Inflammatory macrophage treated with lipopolysaccharide for 1 hour (primary cell): ENCODE data around the gene FAM219A.
A peak's percentile ranks its signal among the peaks of the same experiment; 100 is the strongest.
"Not testable (repeated sequence)": the region's sequence is repeated elsewhere in the genome, so short reads cannot be mapped to it uniquely, and the experiment has no call there.

Experiments used
- DNase-seq, 2 donors: peaks; one replicate each; pipeline ENCODE4 v3.0.0-alpha.2; 2020 to 2022

FAM219A gene

DNA sequence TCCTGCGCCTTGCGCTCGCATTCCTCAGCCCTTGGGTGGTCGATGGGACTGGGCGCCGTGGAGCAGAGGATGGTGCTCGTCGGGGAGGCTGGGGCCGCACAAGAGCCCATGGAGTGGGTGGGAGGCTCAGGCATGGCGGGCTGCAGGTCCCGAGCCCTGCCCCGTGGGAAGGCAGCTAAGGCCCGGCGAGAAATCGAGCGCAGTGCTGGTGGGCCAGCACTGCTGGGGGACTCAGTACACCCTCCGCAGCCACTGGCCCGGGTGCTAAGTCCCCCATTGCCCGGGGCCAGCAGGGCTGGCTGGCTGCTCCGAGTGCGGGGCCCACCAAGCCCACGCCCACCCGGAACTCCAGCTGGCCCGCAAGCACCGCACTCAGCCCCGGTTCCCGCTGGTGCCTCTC lies 24.4 kb upstream of the FAM219A start:
- not testable (repeated sequence) for DNase-seq

DNA sequence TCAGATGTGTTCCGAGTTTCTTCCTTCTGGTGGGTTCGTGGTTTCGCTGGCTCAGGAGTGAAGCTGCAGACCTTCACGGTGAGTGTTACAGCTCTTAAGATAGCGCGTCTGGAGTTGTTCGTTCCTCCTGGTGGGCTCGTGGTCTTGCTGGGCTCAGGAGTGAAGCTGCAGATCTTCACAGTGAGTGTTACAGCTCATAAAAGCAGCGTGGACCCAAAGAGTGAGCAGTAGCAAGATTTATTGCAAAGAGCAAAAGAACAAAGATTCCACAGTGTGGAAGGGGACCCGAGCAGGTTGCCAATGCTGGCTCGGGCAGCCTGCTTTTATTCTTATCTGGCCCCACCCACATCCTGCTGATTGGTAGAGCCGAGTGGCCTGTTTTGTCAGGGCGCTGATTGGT lies 23.2 kb upstream of the FAM219A start:
- DNase-seq: not testable (repeated sequence)

DNA sequence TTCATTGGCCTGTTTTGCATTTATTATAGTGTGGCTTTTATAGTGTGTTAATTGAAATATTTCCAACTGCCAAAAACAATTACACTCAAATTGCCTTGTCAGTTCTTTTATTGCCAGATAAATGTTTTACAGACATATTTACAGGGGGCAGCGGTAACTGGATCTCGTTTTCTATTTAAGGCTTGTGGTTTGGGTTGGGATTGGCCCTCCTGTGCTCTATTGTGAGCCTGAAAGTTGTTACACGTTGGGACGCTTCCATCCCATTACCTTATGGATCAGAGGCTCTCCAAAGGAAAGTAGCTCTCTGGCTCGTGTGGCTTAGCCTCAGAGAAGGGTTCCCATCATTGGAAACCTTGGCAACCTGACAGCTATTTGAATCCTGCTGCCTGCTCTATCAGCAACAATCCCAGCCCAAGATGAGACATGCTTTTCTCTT lies 21.1 kb upstream of the FAM219A start:
- DNase-seq: no peak

DNA sequence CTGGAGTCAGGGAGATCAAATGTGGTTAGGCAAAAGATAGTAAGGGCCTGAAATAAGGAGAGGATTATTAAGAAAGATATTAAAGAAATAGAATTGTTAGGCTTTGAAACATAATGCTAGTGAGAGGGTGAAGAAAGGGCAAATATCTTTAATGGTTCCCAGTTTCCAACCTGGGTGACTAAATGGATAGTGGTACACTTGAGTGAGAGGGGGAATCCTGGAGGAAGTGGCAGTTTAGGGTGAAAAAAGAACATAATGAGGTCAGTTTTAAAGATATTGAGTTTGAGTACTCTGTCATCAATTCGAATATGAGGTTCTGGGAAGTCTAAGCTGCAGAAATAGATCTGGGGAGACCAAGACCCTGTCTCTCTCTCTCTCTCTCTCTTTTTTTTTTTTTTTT lies 19.2 kb upstream of the FAM219A start:
- DNase-seq: no peak

DNA sequence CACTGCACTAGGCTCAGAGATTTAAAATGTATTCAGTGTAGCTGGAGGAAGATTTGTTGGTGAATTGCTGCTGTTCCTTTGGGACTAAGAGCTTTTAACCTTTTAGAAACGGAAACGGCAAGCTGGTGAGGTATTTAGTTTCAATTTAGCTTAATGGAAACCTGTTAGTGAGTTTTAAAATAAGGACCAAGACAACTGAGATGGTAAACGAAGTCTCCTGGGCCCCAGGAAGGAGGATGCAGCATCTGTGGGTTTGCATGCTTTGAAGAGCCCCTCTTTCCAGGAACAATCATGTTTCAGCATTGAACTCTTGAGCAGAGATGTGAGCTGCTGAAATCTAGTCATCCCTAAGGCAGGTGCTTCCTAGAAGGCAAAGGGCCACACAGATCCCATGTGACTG lies 16.7 kb upstream of the FAM219A start:
- no peak for DNase-seq

DNA sequence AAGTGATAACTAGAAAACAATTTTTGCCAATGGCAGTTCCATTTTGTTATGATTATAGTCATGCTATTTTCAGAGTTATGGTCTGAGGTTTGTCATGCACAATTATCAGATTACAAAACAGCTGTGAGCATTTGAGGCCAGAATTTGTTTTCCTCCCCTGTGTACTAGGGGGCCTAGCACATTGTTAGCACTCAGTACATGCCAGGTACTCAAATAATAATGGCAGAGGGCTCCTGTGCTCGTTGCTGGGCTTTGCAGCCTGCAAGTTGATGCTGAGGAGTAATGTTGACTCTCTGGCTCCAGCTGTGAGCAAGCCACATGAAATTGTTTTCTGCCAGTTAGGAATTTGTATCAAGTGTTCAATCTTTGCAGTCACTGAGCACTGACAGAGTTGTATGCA lies 7.1 kb upstream of the FAM219A start:
- DNase-seq: no peak

DNA sequence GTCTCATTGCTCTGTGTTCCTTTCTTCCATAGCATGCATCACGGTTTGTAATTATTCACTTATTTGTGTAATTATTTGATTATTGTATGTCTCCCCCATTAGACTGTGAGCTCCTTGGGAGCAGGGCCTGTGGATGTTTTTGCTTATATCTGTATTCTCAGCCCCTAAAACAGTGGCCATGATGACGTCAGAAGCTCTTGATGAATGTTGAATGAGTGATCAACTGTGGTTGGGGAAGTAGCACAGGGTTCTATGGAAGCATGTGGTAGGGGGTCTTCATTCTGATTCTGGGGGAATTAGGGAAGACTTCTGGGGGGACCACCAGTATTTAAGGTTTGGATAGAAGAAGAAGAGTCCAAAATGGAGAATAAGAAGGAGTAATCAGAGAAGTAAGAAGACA lies 6.2 kb upstream of the FAM219A start:
- DNase-seq: no peak

DNA sequence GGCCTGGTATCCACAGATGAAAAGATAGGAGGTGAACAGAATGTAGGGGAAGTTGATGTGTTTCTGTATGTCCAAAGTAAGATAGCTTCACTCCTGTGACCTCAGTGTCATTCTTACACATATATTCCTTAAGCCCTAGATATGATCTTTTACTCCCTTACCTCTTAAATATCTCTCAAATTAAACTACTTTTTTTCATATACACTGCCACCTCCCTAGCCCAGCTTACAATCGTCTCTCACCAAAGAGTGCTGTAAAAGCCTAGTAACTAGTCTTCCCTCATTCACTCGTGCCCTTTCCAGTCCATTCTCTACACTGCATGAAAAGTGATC lies 5.5 kb upstream of the FAM219A start:
- no peak for DNase-seq

DNA sequence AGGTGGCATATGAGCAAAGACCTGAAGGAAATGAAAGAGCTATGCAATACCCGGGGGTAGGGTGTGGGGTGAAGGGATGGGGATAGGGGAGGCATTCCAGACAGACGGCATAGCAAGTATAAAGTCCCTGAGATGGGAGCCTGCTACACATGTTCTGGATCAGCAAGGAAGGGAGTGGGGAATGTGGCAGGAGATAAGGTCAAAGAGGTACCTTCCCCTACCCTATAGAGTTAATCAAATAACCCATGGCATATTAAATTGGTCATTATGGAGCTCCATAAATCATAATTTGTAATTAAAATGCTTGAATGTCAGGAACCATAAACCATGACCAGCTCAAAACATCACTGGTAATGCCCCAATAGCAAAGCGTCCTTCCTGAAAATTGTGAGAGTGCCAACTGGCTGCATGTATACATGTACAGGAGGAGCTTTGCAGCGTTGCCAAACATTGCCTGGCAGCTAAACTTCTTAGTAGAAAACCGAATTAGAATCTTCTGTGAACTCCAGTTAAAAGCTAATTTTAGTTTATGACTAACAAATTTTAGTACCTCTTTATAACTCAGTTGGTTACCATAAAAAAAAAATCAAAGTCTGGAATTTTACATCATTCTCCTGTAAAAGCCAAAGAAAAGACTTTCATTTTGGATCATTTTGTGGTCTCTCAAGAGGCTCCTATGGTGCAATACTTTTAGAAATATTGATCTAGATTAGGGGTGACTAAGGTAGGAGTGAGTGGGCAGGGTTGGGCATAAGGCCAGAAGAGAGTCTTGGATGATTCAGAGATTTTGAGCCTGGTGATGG lies 4.9 kb upstream of the FAM219A start:
- DNase-seq: no peak

DNA sequence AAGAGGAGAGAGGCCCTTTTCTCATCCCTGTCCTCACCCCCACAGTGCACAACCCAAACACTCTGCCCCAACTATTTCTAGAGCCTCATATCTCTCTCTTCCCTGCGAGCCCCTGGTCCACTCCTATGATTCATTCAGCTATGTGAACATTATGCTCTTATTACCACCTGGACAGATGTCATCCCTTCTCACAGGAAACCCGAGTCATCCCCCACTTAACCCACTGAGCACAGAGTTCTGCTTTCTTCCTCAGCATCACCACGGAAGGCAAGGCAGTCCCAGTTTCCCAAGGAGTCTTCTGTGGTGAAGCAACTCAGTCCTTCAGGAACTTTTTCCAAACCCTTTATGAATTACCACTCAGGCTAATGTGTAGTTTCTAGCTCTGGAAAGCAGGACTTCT lies 1.6 kb upstream of the FAM219A start:
- DNase-seq: peak in 1 of 2 donors; percentile 15

DNA sequence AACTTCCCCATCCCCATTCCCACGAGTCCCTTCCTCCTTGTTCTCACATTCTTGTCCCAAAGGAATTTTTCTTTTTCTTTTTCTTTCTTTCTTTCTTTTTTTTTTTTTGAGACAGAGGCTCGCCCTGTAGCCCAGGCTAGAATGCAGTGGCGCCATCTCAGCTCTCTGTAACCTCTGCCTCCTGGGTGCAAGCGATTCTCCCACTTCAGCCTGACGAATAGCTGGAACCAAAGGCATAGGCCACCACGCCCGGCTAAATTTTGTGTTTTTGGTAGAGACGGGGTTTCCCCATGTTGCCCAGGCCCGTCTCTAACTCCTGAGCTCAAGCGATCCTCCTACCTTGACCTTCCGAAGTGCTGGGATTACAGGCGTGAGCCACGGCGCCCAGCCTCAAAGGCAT lies 986 bp upstream of the FAM219A start:
- no peak for DNase-seq

DNA sequence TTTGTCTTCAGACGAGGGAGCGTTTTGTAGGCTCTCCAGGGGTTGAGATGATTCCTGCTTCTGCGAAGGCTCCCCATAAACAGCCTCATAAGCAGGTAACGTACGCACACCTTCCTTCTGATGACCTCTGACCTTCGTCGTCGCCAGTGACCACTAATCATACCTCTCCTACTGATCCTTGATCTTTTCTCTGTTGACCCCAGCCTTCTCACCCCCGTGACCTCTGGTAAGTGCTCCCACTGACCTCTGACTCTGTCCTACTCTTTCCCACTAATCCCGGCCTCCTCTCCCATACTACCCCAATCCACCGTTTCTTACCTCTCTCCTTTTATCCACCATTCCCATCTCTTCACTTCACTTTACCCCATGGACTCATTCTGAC lies 580 bp upstream of the FAM219A start:
- DNase-seq: no peak

DNA sequence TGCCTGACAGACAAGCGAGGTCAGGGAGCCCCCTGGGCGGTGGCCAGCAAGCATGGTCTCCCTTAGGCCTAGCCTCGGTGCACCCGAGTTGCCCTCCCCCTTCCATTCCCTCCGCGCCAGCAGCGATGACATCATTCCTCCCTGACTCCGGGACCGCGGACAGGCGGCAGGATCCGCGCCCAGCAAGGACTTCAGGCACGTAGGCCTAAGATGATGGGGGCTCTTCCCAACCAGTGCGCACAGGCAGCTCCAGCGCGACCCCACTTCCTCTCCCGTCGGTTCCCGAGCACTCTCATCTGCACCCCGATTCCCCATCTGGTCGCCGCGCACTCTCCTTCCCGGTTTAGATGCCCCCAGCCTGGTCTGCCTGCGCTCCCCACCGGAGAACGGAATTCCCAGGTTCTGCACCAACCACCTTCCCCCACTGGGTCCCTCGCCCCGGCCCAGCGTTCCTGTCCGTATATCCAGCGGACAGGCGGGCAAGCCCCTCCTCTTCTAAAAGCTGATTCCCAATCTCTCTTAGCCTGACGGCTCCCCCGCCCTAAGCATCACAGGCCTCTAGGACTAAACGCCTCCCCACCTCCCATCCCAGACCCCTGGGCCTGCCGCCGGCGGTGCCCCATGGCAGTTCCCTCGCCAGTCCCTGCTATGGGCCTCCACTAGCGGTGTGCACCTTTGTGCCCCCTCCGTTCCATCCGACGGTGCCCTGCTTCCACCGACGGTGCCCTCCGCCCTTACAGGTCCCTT lies 931 bp downstream of the FAM219A start:
- DNase-seq: no peak

DNA sequence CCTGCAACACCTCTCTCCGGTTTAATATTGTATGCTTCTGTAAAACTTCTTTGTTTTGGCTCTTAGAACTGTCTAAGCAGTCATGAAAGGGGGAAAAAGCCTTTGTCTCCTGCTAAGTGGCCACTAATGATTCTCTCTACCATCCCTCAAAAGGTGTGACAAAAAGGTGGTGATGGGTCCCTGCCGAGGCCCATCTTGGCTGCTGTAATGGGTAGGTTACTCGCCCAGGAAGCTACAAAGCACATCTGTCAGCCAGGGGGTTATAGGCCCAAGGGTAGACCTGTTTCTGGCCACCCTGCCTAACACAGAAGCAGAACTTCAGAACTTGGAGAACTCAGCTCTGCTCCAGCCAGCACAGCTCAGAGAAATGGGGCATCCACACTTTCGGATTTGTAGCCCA lies 1.6 kb downstream of the FAM219A start:
- DNase-seq: no peak

DNA sequence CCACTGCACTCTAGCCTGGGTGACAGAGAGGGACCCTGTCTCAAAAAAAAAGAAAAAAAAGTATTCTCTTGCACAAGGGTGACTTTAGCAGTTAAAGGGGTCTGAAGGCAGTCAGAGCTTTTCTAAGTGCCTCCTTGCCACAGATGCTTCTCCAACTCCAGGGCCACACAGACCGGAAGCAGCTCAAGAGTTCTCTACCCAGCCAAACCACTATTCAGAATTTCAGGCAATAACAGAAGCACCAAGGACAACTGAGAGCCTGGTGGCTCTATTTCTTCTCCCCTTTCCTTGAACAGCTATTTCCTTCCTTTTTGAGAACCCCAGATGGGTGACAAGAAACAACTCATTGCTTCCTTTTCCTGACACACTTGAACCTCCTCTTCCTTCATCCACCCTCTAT lies 2.2 kb downstream of the FAM219A start:
- DNase-seq: no peak

DNA sequence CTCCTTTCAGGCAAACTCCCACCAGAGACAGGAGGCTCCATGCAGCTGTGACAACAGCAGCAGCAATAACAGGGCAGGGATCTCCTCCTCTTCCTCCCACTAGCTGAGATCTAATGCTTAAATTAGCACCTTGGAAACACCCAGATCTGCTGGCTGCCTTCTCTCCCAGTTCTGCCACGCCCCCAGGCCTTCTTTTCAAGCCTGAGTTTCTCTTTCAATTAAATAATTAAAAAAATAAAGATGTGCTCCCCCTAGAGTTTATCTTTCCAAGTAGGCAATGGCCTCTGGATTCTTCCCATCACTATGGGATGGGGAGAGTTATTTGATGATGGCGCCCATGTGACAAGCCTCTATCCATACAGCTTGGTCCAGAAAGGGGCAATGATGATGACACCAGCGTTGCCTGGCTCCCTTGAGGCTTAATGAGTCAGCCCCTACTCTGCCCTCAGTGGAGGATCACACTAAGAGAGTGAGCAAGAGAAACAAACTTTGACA lies 3.8 kb downstream of the FAM219A start:
- peak; percentile 39 to 72 for DNase-seq

DNA sequence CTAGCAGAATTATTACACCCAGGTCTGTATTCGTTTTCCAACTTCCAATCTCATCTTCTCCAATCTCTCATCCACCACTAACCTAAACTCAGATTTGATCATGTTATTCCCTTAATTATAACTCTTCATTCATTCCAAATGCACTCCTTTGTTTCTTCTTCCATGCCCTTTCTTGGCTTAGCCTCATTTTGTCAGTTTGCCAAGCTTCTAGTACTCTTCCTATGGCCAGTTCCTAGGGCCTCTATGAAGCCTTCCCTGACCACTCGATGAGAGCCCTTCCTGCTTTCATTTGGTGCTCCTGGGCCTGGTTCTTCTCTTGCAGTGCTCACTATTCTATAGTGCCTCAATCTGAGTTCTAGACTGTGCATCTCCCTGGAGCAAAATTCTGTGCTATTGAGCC lies 5.8 kb downstream of the FAM219A start:
- no peak for DNase-seq

DNA sequence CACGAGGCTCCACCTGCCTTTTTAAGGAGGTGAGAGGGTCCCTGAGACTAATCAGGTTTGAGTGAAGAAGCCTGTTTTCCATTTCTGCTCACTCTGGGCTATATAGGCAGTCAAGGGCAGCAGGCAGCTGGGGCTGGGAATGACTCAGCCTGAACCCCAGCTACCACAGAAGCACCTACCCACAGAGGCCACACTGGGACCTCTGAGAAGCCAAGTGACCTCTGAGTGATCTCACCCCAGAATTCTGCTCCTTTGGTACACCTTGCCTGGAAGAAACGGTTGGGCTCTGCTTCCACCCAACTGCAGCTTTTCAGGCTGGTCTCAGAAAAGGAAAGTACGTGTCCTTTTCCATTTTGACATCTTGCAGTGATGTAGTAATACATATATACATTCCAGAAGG lies 6.8 kb downstream of the FAM219A start:
- no peak for DNase-seq

DNA sequence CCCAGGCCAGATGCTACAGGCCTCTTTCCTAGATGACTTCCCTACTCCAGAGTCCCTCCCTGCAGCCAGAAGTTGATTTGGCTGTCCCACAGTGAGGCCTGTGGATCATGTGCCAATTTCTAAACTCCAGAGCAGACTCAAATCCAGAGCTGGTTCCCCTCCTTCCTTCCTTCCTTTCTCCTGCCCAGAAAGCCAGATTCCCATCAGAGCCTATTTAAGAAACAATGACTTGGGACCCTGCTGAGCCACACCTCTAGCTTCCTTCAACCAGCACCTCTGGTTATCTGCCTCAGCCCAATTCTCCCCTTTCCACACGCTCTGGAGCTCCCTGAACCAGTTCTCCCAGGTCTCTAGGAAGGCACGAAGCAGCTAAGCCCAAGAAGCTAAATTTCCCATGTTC lies 7.2 kb downstream of the FAM219A start:
- DNase-seq: no peak

DNA sequence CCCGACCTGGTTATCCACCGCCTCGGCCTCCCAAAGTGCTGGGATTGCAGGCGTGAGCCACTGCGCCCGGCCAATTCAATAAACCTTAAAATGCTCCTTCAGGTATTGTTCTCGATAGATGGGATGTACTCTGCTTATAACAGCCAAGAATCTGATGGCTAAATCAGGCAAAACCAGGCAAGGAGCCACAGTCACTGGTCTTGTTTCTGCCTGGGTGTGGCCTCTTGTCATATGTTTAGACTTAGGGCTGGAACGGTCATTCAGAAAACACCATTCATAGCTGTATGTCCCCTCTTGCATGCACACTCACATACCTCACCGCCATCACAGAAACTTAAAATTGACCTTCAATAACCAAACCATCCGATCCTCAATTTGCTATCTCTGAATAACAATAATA lies 7.7 kb downstream of the FAM219A start:
- DNase-seq: no peak

DNA sequence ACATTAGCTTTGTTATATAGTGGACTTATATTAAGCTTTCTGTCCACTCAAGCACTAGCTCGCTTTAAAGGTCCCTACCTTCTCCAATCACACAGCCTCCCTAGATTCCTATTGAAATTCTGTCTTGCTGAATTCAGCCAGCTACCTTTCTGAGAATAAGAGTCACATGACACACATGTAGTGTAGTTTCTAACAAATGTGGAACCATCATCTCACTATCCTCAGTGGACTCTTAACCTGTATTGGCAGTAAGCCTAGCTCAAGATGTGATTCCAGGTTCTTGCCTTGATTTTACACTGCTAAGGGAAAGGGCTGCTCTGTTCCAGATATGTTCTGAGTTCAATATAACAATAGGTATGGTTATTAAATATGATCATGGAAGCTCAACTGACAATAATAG lies 11.4 kb downstream of the FAM219A start:
- DNase-seq: no peak

DNA sequence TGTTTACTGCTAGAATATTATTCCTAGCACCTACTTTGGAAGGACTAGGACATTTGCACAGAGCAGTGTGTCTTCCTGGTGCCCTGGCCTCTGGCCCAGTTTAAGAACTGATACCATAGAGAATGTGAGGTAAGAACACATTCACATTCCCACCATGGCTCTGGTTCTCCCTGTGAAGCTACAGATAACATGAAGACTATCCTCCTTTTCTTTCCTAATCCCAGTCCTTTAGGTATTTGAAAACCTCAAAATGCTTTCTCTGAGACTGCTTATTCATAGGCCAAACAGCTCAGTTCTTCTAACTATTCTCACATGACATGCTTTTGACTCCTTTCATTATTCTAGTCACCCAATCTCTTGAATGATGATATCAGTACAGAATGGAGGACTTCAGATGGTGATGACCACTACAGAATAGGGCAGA lies 11.9 kb downstream of the FAM219A start:
- DNase-seq: no peak

DNA sequence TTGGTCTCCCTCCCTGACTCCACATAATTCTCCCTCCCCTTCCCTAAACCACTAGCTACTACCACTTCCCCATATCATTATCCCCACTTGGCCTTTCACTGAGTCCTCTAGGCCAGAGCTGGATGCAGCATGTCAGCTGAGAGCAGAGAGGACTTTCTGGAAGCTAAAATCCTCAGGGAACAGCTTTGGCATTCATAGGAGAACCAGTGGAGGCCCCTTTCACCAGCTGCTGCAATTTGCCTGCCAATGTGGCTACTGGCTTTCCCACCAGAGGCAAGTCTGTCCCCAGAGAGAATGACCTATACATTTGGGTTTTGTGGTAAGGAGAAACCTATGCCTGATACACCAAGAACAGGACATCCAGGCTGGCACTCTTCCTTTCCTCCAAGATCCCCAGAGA lies 14.4 kb downstream of the FAM219A start:
- DNase-seq: no peak

DNA sequence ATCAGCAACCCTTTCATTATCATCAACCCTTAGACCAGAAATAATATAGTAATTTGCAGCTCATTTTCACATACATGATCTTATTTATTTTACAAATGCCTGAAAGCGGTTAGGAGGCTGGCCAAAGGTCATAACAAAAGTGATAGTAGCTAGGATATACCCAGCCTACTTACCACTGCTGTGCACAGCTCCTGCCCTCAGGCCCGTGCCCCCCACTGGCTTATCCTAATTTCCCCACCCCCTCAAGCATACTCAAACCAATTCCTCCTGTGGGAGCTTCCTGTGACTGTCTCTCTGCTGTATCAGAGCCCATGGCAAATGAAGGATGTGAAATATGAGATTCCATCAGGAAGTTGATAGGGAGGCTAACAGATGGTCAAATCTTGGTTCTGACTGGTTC lies 14.8 kb downstream of the FAM219A start:
- no peak for DNase-seq

DNA sequence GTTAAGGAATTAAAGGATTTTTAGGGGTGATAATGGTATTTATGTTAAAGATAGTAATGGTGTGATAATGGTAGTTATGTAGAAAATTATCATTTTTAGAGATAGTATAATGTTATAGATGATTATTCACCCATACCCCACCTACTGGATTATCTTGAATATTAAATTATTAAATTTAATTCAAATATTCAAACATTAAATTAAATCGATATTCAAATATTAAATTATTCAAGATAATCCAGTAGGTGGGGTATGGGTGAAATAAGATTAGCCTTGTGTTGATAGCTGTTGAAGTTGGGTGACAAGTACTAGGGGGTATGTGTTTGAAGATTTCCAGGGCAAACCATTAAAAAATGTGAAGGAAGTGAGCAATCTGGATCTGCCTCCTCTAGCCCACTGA lies 15.6 kb downstream of the FAM219A start:
- no peak for DNase-seq
